Endodermal cell (in vitro differentiated cells): ENCODE data around the gene LRMDA. TPM values are rescaled to one million over a fixed set of nuclear protein-coding genes. Genes with fewer than 3 reads are reported as not detected.

Source experiments
- DNase-seq: peaks from one replicate; pipeline ENCODE4 v3.0.0-alpha.2; 2017
- H3K27ac ChIP-seq: 2 replicates; pipeline ENCODE4 v1.5.1; 2013; ENCODE audit warnings: mild to moderate bottlenecking, low read depth, low read length, moderate library complexity
- H3K27me3 ChIP-seq: 2 replicates; pipeline ENCODE4 v1.6.1; 2013; ENCODE audit warnings: mild to moderate bottlenecking, low read length, moderate library complexity; ENCODE audit not compliant: insufficient read depth, control insufficient read depth, poor library complexity, severe bottlenecking
- H3K36me3 ChIP-seq: 2 replicates; pipeline ENCODE4 v1.7.0; 2013; ENCODE audit warnings: mild to moderate bottlenecking, low read length, moderate library complexity; ENCODE audit not compliant: control insufficient read depth, insufficient read depth
- H3K4me1 ChIP-seq: one replicate; pipeline ENCODE4 v1.7.0; 2013; ENCODE audit warnings: low read length; ENCODE audit not compliant: control insufficient read depth, insufficient read depth
- H3K4me3 ChIP-seq: 2 replicates; pipeline ENCODE4 v1.5.1; 2013; ENCODE audit warnings: mild to moderate bottlenecking, low read length, moderate library complexity
- H3K9ac ChIP-seq: 2 replicates; pipeline ENCODE4 v1.6.1; 2013; ENCODE audit warnings: mild to moderate bottlenecking, low read length, moderate library complexity; ENCODE audit not compliant: poor library complexity, severe bottlenecking; ENCODE audit errors: extremely low read depth
- H3K9me3 ChIP-seq: 2 replicates; pipeline ENCODE4 v1.6.1; 2013; ENCODE audit warnings: mild to moderate bottlenecking, low read length, moderate library complexity; ENCODE audit not compliant: control insufficient read depth
- H3K27ac Mint-ChIP-seq: 2 replicates; pipeline ENCODE4 v1.8.0; 2020; ENCODE audit warnings: mixed read lengths
- H3K27me3 Mint-ChIP-seq: 2 replicates; pipeline ENCODE4 v1.8.0; 2021; ENCODE audit warnings: mild to moderate bottlenecking, mixed read lengths; ENCODE audit not compliant: insufficient read depth
- H3K36me3 Mint-ChIP-seq: 2 replicates; pipeline ENCODE4 v1.8.0; 2020; ENCODE audit warnings: low read depth, mixed read lengths
- H3K4me1 Mint-ChIP-seq: 2 replicates; pipeline ENCODE4 v1.8.0; 2020; ENCODE audit warnings: mixed read lengths
- H3K4me3 Mint-ChIP-seq: 2 replicates; pipeline ENCODE4 v1.8.0; 2020; ENCODE audit warnings: mild to moderate bottlenecking, moderate library complexity, mixed read lengths
- H3K9me3 Mint-ChIP-seq: 2 replicates; pipeline ENCODE4 v1.8.0; 2020; ENCODE audit warnings: mild to moderate bottlenecking, mixed read lengths
- CTCF ChIP-seq: fragments of 200-600 bp; sonication (generic); conservative IDR thresholded peaks from 2 replicates; pipeline ENCODE4 v1.5.0; 2021; ENCODE audit warnings: antibody characterized with exemption, mild to moderate bottlenecking
- WGBS, 2 experiments: methylation state at CpG; one replicate each; pipeline versions ENCODE4 v1.1.5 to v1.1.7; 2013; ENCODE audit warnings: missing lambda C conversion rate in 2 of 2, mixed read lengths in 1 of 2; ENCODE audit not compliant: insufficient coverage in 1 of 2, insufficient read length in 1 of 2; 5-methylcytosine and 5-hydroxymethylcytosine counted together
- total RNA-seq, 2 donors: library from RNA; stranded (reverse); fragmentation: NEBNext Ultra II Directional in 1 of 2; extraction: Animal tissue kit (Norgen Biotek cat#: 25700) in 1 of 2; gene quantifications; 2 replicates in 1 of 2; 3 replicates in 1 of 2; pipeline ENCODE4 v1.2.1, GENCODE V29; 2021

LRMDA gene
- total RNA-seq, 2 donors from 2014 or later: 1.7 to 5.1 TPM

GRCh38 chr10:76331742-76332141, 900.3 kb downstream of the LRMDA start:
- no peak overlapping the region for H3K4me3 ChIP-seq
- TF ChIP-seq CTCF: no peak
- H3K36me3 ChIP-seq: no peaks in the 10 kb centered on the region
- H3K4me1 ChIP-seq: no peaks in the 10 kb centered on the region
- DNase-seq: no peak
- H3K27ac Mint-ChIP-seq: no peak overlapping the region
- no peaks in the 10 kb centered on the region for H3K27me3 ChIP-seq
- WGBS, 2 experiments: 92 to 96% methylated on average over 4 of the region's 4 CpGs
- no peak overlapping the region for H3K27ac ChIP-seq
- H3K36me3 Mint-ChIP-seq: no peaks in the 10 kb centered on the region
- H3K27me3 Mint-ChIP-seq: no peaks in the 10 kb centered on the region
- no peaks in the 10 kb centered on the region for H3K9me3 Mint-ChIP-seq
- no peak overlapping the region for H3K4me3 Mint-ChIP-seq
- no peaks in the 10 kb centered on the region for H3K9me3 ChIP-seq
- H3K4me1 Mint-ChIP-seq: peaks cover 14% of the 10 kb centered on the region
- H3K9ac ChIP-seq: no peak overlapping the region

- H3K36me3 Mint-ChIP-seq: no peaks in the 10 kb centered on the region
- Histone ChIP-seq H3K9me3 (no peaks in the 10 kb centered on the region), H3K27me3 (no peaks in the 10 kb centered on the region), H3K9ac (no peak overlapping the region), H3K4me1 (no peaks in the 10 kb centered on the region), H3K27ac (no peak overlapping the region), H3K36me3 (no peaks in the 10 kb centered on the region), H3K4me3 (no peak overlapping the region)
- no peak for TF ChIP-seq CTCF
- H3K27me3 Mint-ChIP-seq: no peaks in the 10 kb centered on the region
- no peak overlapping the region for H3K4me3 Mint-ChIP-seq
- no peak for DNase-seq
- no peak overlapping the region for H3K27ac Mint-ChIP-seq
- WGBS, 2 experiments: 96 to 100% methylated on average over 2 of the region's 2 CpGs
- H3K9me3 Mint-ChIP-seq: no peaks in the 10 kb centered on the region
- H3K4me1 Mint-ChIP-seq: peaks cover 14% of the 10 kb centered on the region
Observed at GRCh38 chr10:76333326-76333725, 901.9 kb downstream of the LRMDA start.

- Histone ChIP-seq H3K4me3 (no peak overlapping the region), H3K9ac (no peak overlapping the region), H3K27ac (no peak overlapping the region), H3K36me3 (no peaks in the 10 kb centered on the region), H3K27me3 (no peaks in the 10 kb centered on the region), H3K9me3 (no peaks in the 10 kb centered on the region), H3K4me1 (no peaks in the 10 kb centered on the region)
- no peaks in the 10 kb centered on the region for H3K9me3 Mint-ChIP-seq
- WGBS, 2 experiments: 83 to 97% methylated on average over 2 to 4 of the region's 4 CpGs
- DNase-seq: no peak
- peaks cover 14% of the 10 kb centered on the region for H3K4me1 Mint-ChIP-seq
- no peak overlapping the region for H3K4me3 Mint-ChIP-seq
- H3K27ac Mint-ChIP-seq: no peak overlapping the region
- H3K36me3 Mint-ChIP-seq: no peaks in the 10 kb centered on the region
- no peak for TF ChIP-seq CTCF
- no peaks in the 10 kb centered on the region for H3K27me3 Mint-ChIP-seq
Observed at GRCh38 chr10:76333796-76334195, 902.4 kb downstream of the LRMDA start.
